MCF 10A (cell line): ENCODE data around the gene DISP2. TPM values are rescaled to one million over a fixed set of nuclear protein-coding genes. Genes with fewer than 3 reads are reported as not detected.

Experiments
- BruUV-seq: library from RNA; stranded (reverse); fragments of 400-500 nt; replicated peaks from 2 replicates; lab custom pipeline; 2021; lab: Mats Ljungman, UMichigan
- CTCF ChIA-PET: fragments of 300-600 bp; sonication (Branson Sonifier 250); formaldehyde crosslinking; extraction: SDS; loops from one replicate; lab custom pipeline; 2021; ENCODE audit warnings: antibody characterized with exemption, inconsistent platforms; lab: Yijun Ruan, JAX
- POLR2A ChIA-PET: fragments of 300-600, 350-650 bp; sonication (Branson Sonifier 250); formaldehyde crosslinking; extraction: SDS; loops from one replicate; lab custom pipeline; 2020; ENCODE audit warnings: antibody characterized with exemption, inconsistent platforms; lab: Yijun Ruan, JAX
- DNase-seq: peaks from one replicate; pipeline ENCODE4 v3.0.0-alpha.2; 2018; ENCODE audit not compliant: unreplicated experiment
- H3K27ac Mint-ChIP-seq: one replicate; pipeline ENCODE4 v1.8.0; 2022; ENCODE audit warnings: mild to moderate bottlenecking, low read depth, mixed read lengths; ENCODE audit not compliant: unreplicated experiment
- H3K27me3 Mint-ChIP-seq: one replicate; pipeline ENCODE4 v1.8.0; 2022; ENCODE audit warnings: mixed read lengths; ENCODE audit not compliant: insufficient read depth, unreplicated experiment
- H3K36me3 Mint-ChIP-seq: one replicate; pipeline ENCODE4 v1.8.0; 2022; ENCODE audit warnings: mild to moderate bottlenecking, moderate library complexity, mixed read lengths; ENCODE audit not compliant: insufficient read depth, unreplicated experiment
- H3K4me1 Mint-ChIP-seq: one replicate; pipeline ENCODE4 v1.8.0; 2022; ENCODE audit warnings: mixed read lengths; ENCODE audit not compliant: insufficient read depth, unreplicated experiment
- H3K4me3 Mint-ChIP-seq: one replicate; pipeline ENCODE4 v1.8.0; 2022; ENCODE audit warnings: mild to moderate bottlenecking, moderate library complexity, mixed read lengths; ENCODE audit not compliant: unreplicated experiment
- H3K9me3 Mint-ChIP-seq: one replicate; pipeline ENCODE4 v1.8.0; 2022; ENCODE audit warnings: mixed read lengths; ENCODE audit not compliant: unreplicated experiment
- intact Hi-C: fragments of 100-400 bp; cut with micrococcal nuclease; formaldehyde crosslinking; loops from 2 replicates; pipeline ENCODE4 v1.14.1; 2022
- total RNA-seq: library from RNA; stranded (reverse); gene quantifications from 2 replicates; pipeline ENCODE4 v1.2.3, GENCODE V29; 2022
- TF ChIP-seq, protein P1 (sequence below): fragments of 200-600 bp; IDR thresholded peaks from one replicate; pipeline ENCODE4 v1.8.0; 2022; ENCODE audit warnings: antibody characterized with exemption, mild to moderate bottlenecking; ENCODE audit not compliant: unreplicated experiment

Gene DISP2
- total RNA-seq, 1 experiment from 2014 or later, result 1.8 TPM

DNA sequence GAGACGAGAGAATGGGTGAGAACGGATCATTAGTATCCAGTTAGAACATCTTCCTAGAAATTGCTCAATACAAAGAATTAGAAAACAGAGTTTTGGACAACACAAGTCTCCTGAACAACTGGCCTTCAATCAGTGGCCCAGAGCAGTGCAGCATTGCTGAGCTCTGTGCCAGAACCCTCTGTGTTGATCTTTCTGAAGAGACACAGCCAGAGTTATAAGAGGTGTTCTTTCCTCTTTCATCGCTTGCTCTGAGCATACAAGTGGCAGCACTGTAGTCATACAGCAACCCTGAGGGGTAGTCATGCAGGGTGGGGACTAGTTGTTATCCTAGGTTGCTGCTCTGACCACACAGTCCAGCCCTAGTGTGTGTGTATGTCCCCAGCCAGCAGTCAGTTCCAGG, 28.5 kb downstream of the DISP2 start:
- H3K27me3 Mint-ChIP-seq, result no peaks in the 10 kb centered on the region
- CTCF ChIA-PET, result interaction anchor here (0.6 to 1.4 kb wide), 6 partner anchors 19 to 77 kb away, joined by 3 to 5 read pairs (median 3); no protein-coding TSS in a partner anchor
- H3K4me1 Mint-ChIP-seq, result peaks cover 25% of the 10 kb centered on the region

DNA sequence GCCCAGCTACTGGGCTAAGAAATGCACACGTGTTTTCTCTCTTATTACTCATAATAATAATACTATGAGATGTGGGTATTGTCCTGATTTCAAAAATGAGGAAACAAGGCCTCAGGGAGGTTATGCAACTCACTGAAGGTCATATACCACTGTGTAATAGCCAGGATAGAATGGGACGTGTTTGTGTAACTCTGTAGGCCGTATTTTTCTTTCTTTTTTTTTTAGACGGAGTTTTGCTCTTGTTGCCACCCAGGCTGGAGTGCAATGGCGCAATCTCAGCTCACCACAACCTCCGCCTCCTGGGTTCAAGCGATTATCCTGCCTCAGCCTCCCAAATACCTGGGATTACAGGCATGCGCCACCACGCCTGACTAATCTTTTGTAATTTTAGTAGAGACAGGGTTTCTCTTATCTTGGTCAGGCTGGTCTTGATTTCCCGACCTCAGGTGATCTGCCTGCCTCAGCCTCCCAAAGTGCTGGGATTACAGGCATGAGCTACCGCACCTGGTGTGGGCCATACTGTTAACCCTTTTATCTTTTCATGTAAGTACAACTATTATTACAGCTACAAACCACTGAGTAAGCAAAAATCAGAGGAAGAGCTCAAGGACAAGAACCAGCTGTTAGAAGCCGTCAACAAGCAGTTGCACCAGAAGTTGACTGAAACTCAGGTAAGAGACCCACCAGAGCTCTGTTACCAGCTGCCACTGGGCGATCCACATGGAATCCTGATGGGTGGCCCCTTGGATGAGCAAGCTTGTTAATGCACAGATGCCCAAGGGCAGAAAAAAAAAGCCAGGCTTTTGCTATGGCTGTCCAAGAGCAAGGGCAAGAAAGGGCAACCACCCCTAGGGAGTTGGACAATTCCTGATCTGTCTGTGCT, 31.2 kb downstream of the DISP2 start:
- POLR2A ChIA-PET, result interaction anchor here (0.6 to 4.9 kb wide), 10 partner anchors 9 to 845 kb away, joined by 3 to 38 read pairs (median 4); partner anchors contain the start of genes IVD and RPUSD2
- DNase-seq, result peak; percentile 96

More for the DNA sequence above, 28.5 kb downstream of the DISP2 start:
- DNase-seq, result no peak
- intact Hi-C loops, result no loop called here
- TF ChIP-seq, protein P1, sequence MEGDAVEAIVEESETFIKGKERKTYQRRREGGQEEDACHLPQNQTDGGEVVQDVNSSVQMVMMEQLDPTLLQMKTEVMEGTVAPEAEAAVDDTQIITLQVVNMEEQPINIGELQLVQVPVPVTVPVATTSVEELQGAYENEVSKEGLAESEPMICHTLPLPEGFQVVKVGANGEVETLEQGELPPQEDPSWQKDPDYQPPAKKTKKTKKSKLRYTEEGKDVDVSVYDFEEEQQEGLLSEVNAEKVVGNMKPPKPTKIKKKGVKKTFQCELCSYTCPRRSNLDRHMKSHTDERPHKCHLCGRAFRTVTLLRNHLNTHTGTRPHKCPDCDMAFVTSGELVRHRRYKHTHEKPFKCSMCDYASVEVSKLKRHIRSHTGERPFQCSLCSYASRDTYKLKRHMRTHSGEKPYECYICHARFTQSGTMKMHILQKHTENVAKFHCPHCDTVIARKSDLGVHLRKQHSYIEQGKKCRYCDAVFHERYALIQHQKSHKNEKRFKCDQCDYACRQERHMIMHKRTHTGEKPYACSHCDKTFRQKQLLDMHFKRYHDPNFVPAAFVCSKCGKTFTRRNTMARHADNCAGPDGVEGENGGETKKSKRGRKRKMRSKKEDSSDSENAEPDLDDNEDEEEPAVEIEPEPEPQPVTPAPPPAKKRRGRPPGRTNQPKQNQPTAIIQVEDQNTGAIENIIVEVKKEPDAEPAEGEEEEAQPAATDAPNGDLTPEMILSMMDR, result no peak
- no TSS peak for BruUV-seq
- peak overlapping the region; percentile 19 for H3K27ac Mint-ChIP-seq
- no peak overlapping the region for H3K4me3 Mint-ChIP-seq
- no peaks in the 10 kb centered on the region for H3K9me3 Mint-ChIP-seq
- POLR2A ChIA-PET, result interaction anchor here (4.9 kb wide), 1 partner anchor 19 kb away, joined by 38 read pairs; the partner anchor contains the start of gene IVD
- H3K36me3 Mint-ChIP-seq, result peaks cover 41% of the 10 kb centered on the region

DNA sequence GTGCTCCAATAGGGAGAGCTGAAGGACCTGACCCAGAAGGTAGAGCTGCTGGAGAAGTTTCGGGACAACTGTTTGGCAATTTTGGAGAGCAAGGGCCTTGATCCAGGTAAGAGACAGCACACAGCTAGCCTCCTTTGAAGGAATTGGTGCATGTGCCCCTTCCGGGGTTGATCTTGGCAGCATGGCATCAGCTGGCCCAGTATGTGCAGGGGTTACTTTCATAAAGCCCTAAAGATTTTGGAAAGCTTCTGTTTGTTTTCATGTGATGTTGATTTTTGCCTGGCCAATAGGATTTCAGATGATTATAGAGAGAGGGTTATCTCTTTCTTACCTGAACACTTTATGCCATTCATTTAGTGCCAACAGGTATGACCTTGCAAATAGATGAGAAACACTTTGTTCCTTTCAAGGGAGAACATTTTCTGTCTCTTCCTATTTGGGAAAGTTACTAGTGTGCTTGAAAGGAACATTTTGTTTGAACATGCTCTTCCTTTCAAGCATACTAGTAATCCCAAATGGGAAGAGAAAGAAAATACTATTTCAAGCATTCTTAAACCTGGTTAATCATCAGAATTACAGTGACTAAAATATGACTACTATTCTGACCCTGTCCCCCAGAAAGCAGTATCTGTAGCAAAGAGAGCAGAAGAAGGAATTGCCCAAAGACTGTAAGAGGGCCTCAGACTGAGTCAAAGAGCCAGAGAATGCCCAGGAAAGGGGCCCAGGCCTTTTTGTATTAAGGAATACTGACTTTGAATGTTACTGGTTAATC, 32.0 kb downstream of the DISP2 start:
- Mint-ChIP-seq H3K27ac (no peak overlapping the region), H3K4me3 (no peak overlapping the region), H3K27me3 (no peaks in the 10 kb centered on the region), H3K4me1 (peaks cover 18% of the 10 kb centered on the region), H3K9me3 (no peaks in the 10 kb centered on the region), H3K36me3 (peaks cover 58% of the 10 kb centered on the region)
- CTCF ChIA-PET, result interaction anchor here (0.6 to 2.3 kb wide), 7 partner anchors 13 to 1676 kb away, joined by 3 to 11 read pairs (median 5); partner anchors contain the start of gene IVD
- no TSS peak for BruUV-seq
- DNase-seq, result no peak
- intact Hi-C loops, result no loop called here
- POLR2A ChIA-PET, result interaction anchor here (0.6 to 4.9 kb wide), 8 partner anchors 9 to 179 kb away, joined by 3 to 38 read pairs (median 4); partner anchors contain the start of genes IVD and RPUSD2
- TF ChIP-seq, protein P1, result no peak

More for the DNA sequence above, 31.2 kb downstream of the DISP2 start:
- CTCF ChIA-PET, result interaction anchor here (0.6 to 1.5 kb wide), 8 partner anchors 8 to 132 kb away, joined by 3 to 5 read pairs (median 5); partner anchors contain the start of gene IVD
- Mint-ChIP-seq H3K4me3 (no peak overlapping the region), H3K4me1 (peaks cover 21% of the 10 kb centered on the region), H3K27me3 (no peaks in the 10 kb centered on the region), H3K27ac (peak overlapping the region; percentile 49), H3K9me3 (no peaks in the 10 kb centered on the region), H3K36me3 (peaks cover 58% of the 10 kb centered on the region)
- intact Hi-C loops, result no loop called here
- TF ChIP-seq, protein P1, result no peak
- no TSS peak for BruUV-seq
